Immature natural killer cell (primary cell): ENCODE measurements around the gene OR5W2. TPM values are rescaled to one million over a fixed set of nuclear protein-coding genes. Genes with fewer than 3 reads are reported as not detected.

ENCODE experiments used
- polyA plus RNA-seq, 3 donors: library from polyadenylated mRNA; unstranded; fragments of 300-500 nt; fragmentation: Illumina TruSeq; gene quantifications; one replicate each; pipeline ENCODE4 v1.2.3, GENCODE V29; 2021

OR5W2 gene
- polyA plus RNA-seq, 3 donors from 2014 or later, result not detected

Other genes with a start within 250 kb of the OR5W2 start
- gene OR5D13, start 141.1 kb downstream of the OR5W2 start, polyA plus RNA-seq, result not detected
- gene OR5D14, start 119.0 kb downstream of the OR5W2 start, polyA plus RNA-seq, result not detected
- not detected for gene OR5L1, start 103.2 kb downstream of the OR5W2 start, polyA plus RNA-seq
- not detected for gene OR5D18, start 95.0 kb downstream of the OR5W2 start, polyA plus RNA-seq
- not detected for gene OR5L2, start 87.4 kb downstream of the OR5W2 start, polyA plus RNA-seq
- not detected for gene OR5D16, start 75.8 kb downstream of the OR5W2 start, polyA plus RNA-seq
- not detected for gene TRIM51, start 31.3 kb downstream of the OR5W2 start, polyA plus RNA-seq
- gene OR5I1, start 21.8 kb upstream of the OR5W2 start, polyA plus RNA-seq, result not detected
- not detected for gene OR10AG1, start 55.4 kb upstream of the OR5W2 start, polyA plus RNA-seq
- gene OR5F1, start 80.0 kb upstream of the OR5W2 start, polyA plus RNA-seq, result not detected
- gene OR5AS1, start 113.1 kb upstream of the OR5W2 start, polyA plus RNA-seq, result not detected
- not detected for gene OR8I2, start 178.7 kb upstream of the OR5W2 start, polyA plus RNA-seq
- not detected for gene OR8H2, start 189.1 kb upstream of the OR5W2 start, polyA plus RNA-seq
- gene OR8H3, start 207.8 kb upstream of the OR5W2 start, polyA plus RNA-seq, result not detected
- gene OR8J3, start 225.6 kb upstream of the OR5W2 start, polyA plus RNA-seq, result not detected
- not detected for gene OR8K5, start 245.7 kb upstream of the OR5W2 start, polyA plus RNA-seq